NCI-H345 (cell line): ENCODE data around the gene MYOG.

ENCODE experiments used
- DNase-seq: peaks from one replicate; lab custom pipeline; 2025; lab: John Stamatoyannopoulos, UW

MYOG gene

DNA sequence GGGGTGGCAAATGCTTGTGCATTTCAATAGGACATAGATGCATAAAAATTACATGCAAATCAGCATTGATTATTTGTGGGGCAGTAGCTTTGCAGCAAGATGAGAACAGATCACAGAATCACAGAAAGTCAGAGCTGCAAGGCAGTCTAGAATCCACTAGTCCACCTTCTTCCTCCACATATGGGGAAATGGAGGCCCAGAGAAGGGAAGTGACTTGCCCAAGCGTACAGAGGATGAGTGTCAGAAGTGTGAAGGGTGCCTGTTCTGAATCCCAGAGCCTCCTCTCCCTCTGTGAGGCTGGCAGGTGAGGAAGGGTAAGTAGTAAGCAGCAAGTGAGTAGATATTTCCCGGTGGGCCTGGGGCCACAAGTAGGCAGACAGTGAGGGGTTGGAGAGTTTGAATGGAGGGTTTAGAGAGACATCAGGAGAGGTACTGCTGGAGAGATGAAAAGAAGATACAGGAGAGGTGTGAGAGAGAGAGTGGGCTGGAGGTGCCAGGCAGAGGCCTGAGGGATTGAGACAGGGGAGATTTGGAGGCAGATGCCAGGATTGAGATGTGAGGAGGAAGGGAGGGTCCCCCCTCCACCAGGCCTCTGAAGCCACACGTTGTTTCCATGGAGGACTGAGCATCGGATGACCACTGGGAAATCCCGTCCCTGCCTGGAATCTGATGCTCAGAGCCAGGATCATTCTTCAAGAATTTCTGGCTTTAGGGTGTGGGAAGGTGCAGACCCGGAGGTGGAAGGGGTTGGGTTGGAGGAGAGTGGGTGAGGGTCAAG, 4.8 kb upstream of the MYOG start:
- no peak for DNase-seq

DNA sequence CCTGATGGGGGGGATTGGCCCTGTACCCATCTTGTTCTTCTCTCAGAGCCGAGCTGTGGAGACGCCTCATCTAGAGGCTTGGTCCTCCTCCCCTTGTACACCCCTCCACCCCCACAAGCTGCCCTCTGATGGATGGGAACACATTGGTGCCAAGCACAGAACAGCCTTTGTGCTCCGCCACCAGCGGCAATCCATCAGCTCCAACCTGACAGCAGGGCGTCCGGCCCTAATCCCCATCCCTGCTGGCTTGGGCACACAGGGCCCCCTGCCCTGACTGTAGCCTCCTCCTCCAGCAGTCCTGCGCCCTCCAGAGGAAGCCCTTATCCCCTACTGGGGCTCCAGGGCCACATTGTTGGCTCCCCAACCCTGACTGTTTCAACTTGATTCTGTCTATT, 3.8 kb upstream of the MYOG start:
- DNase-seq, result no peak

DNA sequence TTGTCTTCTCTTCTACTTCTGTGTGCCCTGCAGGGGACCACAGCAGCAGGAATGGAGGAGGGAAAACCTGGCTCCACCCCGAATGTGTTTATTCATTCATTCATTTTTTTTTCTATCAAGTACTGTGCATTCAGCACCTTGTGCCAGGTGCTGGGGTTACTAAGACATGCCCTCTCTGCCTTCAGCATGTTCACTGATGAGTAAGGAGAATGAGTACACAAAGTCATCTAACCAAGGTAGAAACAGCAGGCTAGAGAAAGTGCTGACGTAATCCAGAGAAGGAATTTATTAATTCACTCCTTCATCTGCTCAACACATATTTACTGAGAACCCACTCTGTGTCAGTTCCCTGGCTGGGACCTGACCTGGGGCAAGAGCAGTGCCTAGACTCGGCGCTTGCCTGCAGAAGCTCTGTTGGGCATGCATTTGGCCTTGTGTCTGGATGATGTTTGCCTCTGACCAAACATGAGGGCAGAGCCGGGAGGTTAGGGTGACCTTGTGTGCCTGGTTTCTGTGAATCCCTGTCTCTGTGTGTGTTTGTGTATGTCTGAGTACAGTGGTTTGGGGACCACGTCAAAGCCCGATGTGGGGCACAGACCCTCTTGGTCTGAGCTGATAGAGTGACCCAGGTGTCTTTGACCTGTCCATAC, 3.3 kb upstream of the MYOG start:
- DNase-seq, result no peak

DNA sequence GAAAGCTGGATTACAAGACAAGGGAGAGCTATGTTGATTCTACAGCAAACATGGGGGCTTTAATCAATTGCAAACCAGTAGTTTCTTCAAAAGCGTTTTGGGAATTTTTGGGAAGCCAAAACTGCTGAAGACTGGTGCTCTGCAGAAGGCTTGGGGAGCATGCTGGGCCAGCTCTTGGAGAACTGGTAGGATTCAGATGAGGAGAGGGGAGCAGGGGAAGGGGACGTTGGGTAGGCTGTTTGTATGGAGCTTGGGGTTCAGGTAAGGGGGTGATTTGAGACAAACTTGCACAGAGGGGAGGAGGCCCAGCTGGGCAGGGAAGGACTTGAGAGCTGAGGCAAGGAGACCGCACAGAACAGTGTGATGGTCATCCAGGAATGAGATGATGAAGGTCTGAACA, 2.6 kb upstream of the MYOG start:
- no peak for DNase-seq

DNA sequence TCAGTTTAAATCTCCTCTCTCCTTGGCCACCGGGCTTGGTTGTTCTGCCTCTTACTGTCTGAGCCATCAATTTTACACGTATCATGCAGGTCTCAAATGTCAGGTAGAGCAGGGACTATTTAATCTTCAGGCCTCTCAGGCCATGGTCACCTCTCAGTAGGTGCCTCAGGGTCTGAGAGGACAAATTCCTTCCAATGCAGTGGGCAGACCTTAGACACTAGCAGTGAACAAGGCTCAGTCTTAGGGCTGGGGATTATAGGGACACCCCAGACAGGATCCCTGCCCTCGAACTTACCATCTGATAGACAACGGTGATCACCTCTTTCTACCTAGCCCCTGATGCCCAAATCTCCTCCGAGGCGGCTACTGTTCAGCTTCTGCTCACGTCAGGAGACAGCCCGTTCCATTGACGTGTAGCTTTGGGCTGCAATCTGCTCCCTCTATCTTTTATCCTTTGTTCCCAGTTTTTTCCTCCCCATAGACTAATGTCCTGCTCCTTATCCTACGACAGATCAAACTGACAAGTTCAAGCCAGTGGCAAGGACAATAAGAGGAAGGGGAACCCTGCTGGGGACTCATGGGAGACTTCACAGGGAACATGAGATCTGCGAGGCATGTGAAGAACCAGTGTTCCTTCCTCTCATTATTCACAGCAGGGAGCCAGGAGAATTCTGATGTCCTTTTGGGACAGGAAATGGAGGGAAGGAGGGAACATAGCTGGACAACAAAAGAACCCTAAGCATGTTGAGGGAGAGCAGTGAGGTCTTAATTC, 1.4 kb upstream of the MYOG start:
- DNase-seq, result no peak

DNA sequence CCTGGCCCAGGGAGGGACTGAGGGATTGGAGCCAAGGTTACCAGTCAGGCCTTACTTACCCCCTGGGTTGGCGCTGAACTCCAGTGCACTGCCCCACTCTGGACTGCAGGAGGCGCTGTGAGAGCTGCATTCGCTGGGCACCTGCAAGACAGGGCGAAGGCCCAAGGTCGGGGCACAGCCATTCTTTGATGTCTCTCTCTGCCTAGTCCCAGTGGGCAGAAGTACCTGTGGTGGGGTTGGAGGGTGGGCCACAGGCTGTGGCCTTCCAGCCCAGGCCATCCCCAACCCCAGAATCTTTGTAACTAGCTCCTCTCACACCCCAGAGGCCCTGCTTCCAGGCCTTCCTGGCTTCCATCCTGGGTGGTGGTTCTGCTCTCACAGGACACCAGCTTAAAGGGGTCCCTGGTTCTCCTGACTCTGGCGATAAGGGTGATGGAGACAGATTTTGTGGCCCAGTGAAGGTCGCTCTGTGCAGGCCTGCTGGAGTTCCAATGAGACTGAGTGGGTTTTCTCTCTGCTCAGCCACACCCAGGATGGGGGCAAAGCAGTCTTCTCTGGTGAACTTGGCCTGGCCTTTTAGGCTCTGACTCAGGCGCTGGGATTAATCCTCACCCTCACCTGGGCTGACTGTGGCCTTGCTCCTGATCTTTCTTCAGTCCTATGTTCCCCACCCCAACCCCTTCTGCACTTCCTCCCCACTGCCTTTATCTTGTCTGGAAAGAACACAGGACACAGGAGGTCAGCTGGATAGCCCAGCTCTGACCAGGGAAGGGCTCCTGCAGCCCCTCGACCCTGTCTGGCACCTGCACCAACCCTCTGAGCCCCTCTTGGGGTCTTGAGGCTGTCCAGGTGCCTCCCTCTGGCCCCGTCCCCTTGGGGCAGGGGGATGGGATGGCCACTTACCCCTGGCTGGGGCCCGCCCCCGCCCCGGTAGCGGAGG, 954 bp downstream of the MYOG start:
- DNase-seq, result no peak

DNA sequence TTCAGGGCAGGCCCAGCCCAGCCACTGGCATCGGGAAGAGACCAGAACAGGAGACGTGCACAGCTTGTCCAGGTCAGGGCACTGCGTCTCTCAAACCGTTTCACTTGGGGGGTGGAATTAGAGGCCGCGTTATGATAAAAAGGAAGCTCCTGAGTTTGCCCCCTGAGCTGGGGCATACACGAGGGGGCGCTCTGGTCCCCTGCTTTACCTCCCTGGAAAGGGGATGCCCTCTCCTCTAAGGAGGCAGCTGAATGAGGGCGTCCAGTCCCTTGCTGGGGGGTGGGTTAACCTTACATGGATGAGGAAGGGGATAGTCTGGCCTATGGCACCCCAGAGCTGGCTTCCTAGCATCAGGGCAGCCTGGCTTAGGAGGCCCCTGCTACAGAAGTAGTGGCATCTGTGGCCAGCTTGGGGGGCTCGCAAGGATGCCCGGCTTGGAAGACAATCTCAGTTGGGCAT, 2.3 kb downstream of the MYOG start:
- no peak for DNase-seq

DNA sequence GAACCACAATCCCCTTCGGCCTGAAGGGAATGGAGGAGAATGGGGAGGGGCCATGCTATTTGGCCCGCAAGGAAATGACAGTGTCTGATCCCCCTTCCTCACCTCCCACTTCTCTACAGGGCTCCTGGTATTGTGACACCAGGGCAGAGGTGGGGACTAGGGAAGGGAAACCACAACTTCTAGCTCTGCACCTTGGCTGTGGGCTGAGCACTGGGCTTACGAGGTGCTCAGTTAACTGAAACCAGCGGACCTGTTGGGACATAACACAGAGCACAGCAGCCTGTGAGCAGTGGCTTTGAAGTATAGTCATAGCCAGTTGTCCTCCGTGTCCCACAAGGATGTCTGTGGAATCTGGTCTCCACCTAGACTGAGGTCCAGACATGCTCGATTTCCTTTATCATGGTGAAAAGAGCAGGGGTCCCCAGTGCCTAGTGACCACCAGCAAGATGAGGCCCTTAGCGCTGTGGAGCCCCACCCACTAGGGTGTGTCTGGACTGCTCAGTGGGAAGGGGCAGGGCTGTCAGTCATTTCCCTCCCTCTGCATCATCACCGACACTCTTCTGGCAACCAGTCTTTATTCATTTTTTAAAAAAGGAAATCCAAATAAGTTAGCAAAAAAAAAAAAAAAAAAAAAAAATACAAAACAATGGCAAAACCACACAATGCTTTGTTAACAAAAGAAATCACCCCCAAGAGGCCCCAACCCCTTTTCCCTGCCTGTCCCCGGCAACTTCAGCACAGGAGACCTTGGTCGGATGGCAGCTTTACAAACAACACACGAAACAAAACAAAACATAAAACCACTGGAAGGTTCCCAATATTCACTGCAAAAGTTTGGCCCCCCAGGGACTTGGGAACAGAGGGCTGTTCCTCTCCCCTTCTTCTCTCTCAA, 3.0 kb downstream of the MYOG start:
- DNase-seq, result no peak

DNA sequence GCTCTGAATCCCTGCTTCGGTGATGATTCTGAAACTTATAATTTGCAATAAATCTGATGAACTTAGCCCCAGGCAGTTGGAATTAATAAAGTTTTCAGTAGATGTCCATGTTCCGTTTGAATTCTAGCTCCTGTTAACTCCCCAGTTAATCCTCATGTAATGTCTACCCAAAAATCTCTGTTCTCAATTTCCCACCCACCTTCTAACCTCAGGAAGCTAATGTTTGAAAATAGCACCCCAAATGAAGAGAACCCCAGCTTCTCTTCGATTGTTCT, 3.6 kb downstream of the MYOG start:
- DNase-seq, result no peak

DNA sequence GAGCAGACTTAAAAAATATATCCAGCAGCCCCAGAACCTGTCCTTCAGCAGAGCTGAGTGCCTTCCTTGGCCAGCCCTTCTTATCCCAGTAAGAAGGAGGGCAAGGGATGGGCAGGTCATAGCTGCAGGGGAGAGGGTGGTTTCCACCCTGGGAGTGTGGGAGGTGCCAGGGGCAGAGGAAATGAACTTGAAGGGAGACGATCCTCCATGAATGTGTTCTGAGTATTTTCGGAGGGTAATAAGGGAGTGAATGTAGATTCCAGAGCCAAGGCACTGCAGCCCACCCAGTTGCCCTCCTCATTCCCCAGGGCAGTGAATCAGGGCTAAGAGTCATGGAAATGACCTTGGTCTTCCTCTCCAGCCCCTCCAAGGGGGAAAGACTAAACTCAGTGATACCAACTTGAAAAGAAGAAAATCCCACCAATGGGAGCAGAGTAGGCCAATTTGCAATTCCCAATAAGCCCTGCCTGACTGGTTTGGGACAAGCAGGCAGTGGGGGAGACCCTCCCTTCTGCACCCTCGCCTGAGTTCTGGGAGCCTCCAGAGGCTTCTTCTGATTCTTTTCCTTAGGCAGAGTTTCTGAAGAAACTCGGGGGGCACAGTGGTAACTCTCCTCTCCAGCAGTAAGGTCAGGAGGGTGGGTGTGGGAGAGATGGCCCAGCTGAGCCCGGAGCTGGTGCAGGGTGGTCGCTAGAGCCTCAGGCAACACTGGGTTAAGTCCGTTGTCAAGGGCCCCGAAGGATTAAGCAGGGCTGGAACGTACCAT, 4.2 kb downstream of the MYOG start:
- DNase-seq, result no peak

DNA sequence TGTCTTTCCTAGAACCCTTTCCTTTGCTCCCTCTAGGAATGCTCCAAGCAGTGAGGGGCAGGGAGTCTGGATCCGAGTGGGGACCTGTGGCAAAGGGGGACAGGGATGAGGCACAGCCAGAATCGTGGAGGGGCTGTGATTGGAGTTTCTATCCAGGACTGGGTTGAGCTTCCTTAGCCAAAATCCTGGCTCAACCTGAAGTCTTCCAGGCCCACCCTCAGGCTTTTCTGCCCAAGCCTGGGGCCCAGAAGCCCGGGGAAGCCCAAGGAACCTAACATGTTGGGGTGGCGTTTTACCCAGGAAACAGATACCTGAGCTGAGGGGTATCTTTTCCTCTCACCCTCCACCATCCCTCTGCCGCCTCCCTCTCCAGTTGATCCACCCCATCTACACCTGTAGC, 5.4 kb downstream of the MYOG start:
- no peak for DNase-seq

DNA sequence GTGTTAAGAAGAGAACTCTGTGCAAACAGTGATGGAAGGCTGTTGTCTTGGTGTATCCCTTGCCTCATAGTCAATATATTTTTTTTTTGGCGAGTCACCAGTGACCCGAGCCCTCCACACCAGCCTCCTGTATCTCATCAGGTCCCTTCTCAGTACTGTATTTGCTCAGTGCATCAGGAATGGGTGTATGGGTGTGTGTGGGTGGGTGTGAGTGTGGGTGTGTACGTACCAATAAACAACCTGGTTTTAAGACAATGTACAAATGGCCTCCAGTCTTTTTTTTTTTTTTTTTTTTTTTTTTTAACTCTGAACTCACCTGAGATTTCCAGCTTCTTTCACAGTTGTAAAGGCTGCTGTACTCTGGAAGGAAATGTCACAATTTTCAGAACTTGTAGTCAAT, 7.3 kb downstream of the MYOG start:
- no peak for DNase-seq

DNA sequence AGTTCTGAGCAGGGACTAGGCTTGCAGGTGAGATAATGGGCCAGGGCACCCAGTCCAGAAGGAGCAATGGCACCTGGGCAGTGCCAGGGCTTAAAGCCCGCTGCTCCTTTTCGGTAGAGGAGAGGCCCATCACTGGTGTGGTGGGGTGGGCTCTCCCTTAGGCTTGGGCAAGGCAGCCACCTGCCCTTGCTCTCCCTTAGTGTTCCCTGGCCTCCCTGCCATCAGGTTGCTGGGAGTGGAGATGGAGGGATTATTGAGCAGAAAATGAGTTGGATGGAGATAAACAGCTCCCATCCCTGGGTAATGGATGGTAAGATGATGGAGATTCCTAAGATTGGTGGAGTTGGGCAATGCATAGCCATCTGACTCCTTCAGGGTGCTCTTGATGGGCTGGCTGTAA, 7.9 kb downstream of the MYOG start:
- DNase-seq, result no peak

DNA sequence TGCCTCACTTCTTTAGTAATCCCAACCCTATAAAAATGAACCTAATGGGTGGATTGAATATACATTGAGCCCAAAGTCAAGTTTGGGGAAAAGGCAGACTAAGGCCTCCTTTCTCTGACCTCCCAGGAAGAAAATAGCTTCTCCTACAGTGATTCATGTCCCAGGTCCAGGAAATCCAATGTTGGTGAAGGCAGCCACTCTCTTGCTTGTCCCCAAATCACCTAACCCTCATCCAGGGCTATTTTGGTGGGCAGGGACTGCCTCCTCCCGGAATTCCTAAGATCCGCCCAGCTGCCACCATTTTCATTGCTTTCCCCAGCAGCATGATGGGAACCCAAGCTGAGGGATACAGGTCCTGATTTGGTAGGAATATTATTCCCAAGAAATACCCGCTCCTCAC, 8.4 kb downstream of the MYOG start:
- DNase-seq, result no peak

DNA sequence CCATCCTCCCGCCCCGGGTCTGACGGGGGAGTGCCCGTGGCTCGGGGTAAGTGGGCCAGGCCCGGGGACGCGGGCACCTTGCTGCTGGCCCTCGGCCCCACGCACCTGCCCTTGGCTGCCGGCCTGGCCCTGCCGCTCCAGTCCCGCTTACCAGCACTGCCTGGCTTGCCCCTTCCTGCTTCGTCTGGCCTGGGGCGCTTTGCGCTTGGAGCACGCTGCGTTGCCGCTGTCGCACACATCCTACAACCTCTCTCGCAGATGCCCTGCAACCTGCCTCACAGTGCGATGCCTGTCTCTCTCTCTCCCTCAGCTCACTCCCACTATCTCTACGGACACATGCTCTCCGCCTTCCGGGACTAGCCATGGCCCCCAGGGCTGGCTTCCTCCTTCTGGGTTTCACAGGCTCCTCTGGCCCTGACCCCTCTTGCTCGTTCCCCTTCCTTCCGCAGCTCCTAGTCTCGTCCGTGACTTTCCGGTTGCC, 9.7 kb downstream of the MYOG start:
- DNase-seq, result no peak

DNA sequence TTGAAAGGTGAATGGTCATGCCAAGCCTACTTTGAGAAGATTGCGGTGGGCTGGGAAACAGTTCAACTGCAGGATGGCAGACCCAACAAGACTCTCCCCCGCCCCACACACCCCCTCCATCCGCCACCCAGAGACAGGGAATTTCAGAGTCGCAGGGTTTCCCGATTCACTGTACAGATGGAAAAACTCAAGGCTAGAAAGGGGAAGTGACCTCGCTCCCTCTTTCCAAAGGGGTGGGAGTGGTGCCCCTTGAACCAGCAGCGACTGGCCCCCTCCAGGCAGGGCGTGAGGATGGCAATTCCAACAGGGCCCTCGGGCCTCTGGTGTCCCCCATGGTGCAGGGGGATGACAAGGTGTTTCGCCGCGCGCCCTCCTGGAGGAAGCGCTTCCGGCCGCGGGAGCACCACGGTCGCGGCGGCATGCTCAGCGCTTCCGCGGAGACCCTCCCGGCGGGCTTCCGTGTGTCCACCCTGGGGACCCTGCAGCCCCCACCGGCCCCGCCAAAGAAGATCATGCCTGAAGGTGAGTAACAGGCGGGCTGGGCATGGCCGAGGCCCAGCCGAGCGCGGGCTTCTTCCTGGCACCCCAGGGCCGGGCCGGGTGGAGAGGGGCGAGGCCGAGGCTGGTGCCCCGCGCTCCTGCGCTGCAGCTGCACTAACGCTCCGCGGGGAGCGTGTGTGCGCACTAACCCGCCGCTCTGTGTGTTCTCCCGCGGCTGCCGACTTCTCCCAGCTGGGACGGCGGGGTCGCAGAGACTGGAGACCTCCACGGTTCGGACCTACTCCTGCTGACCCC, 10.4 kb downstream of the MYOG start:
- DNase-seq, result no peak

DNA sequence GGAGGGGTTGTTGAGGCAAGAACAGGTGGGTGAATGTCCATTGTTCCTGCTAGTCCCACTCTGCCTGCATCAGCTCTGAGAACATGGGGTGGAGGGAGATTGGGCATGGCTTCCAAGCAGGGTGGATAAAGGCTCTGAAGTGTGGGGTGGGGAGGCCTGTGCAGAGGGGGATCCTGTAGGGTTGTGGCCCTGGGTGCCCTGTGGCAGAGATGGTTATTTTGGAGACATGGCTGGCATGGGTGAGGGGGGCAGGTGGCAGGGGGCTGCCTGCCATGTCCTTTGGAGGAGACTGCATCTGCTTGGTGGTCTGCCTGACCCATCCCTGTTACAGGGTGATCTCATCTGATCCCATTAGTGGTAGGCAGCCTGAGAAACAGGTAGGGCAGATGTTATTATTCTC, 11.2 kb downstream of the MYOG start:
- DNase-seq, result no peak

DNA sequence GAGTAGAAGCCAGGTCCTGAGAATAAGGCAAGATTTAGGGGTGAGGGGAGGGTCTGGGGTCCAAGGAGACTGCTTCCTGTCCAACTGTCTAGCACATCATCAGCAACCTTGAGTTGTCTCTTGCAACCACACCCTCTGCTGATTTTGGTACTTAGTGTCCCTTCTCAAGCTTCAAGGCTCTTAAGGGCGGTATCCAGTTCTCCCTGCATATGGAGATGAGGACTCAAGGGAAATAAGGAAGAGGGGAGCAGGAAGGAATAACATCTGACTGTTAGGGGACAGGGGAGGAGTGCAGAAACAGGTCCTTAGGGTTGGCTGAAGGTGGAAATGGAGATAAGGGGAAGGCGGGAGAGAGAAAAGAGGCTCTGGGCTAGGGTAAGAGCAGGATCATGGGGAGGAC, 12.3 kb downstream of the MYOG start:
- no peak for DNase-seq

DNA sequence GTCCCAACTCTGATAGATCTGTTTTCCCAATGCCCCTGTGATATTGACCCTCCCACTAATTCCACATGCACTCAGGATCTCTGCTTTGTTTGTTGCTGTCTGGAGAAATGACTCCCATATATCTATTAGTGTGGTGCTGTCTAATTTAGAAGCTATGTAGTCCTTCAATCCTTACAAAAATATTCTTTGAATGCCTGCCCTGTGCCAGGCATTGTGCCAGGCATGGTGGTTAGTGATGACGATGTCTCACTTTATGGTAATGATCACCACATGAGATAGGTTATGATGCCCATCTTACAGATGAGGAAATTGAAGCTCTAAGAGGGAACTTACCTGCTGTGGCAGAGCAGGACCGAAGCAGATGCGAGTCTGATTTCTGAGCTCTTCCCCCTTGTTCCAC, 12.9 kb downstream of the MYOG start:
- DNase-seq, result no peak
